AG04450 (cell line): ENCODE results near the gene TMEM221. TPM values are rescaled to one million over a fixed set of nuclear protein-coding genes. Genes with fewer than 3 reads are reported as not detected.

Source experiments
- CTCF ChIA-PET: fragments of 300-600, 350-600 bp; formaldehyde crosslinking; extraction: SDS; loops from one replicate; lab custom pipeline; 2022; ENCODE audit warnings: antibody characterized with exemption, inconsistent platforms; lab: Charles Lee
- POLR2A ChIA-PET: fragments of 350-600 bp; formaldehyde crosslinking; extraction: SDS; loops from one replicate; lab custom pipeline; 2021; ENCODE audit warnings: antibody characterized with exemption, inconsistent platforms; lab: Yijun Ruan, JAX
- DNase-seq: peaks from one replicate; pipeline ENCODE4 v3.0.0-alpha.2; 2011; ENCODE audit warnings: low read depth, low spot score
- H3K27ac ChIP-seq: one replicate; pipeline ENCODE4 v1.5.1; 2012; ENCODE audit warnings: low read depth, low read length, control low read depth
- H3K27me3 ChIP-seq: one replicate; pipeline ENCODE4 v1.6.0; 2012; ENCODE audit warnings: low read length; ENCODE audit not compliant: control insufficient read depth, insufficient read depth
- H3K4me3 ChIP-seq: 2 replicates; pipeline ENCODE4 v1.5.1; 2011; ENCODE audit warnings: mild to moderate bottlenecking, low read depth, low read length, control low read depth
- H3K9me3 ChIP-seq: 2 replicates; pipeline ENCODE4 v1.5.1; 2012; ENCODE audit warnings: low read length; ENCODE audit not compliant: control insufficient read depth, insufficient read depth
- polyA plus RNA-seq: library from polyadenylated mRNA; depleted of rRNA; stranded (reverse); fragments of >200 nt; gene quantifications from 2 replicates; pipeline ENCODE4 v1.2.3, GENCODE V29; 2011
- TF ChIP-seq, protein P1 (sequence below): IDR thresholded peaks from 2 replicates; pipeline ENCODE4 v1.5.1; 2011; ENCODE audit warnings: low read depth, low read length, control low read depth, inconsistent platforms

The TMEM221 gene
- polyA plus RNA-seq, 1 experiment: 0.05 TPM

DNA sequence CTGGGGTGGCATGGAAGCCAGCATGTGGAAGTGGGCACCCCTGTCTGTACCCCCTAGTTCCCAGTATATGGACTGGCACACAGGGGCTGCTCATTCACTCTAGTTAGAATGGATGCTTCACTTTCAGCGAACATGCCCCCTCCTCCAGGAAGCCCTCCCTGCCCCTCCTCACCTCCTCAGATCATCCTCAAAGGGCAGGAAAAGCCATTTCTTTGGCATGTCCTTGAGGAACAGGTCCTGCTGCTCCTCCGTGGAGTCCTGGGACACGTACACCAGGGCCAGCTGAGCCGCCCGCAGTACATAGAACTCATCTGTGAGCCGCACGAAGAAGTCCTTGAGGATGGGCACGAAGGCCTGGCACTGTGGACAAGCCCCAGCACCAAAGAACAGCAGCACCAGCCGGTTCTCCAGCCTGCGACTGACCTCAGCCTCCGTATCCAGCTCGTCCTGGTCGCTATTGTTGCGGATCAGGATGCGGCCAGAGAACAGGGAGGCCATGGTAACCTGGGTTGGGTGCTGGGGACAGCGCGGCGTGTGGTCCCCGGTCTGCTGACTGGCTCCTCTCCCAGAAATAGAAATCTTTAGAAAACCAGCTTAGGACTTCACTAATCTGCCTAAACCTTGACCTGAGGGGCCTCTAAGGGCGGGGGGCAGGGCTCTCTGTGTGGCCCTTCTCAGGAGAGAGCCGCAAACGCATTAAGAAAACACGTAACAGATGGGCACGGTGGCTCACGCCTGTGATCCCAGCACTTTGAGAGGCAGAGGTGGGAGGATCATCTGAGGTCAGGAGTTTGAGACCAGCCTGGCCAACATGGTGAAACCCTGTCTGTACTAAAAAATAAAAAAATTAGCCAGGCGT is 12.1 kb upstream of the TMEM221 start, which contains the start of gene NXNL1:
Gene NXNL1, minus strand, starts transcription at position 555 of the 859 bp plus-strand sequence. Its CDS starts 57 bp downstream, at position 498.
- H3K9me3 ChIP-seq: no peaks in the 10 kb centered on the region; the same call in 1 of the 2 replicates
- no peak within 1 kb of the TSS for H3K27ac ChIP-seq
- H3K27me3 ChIP-seq: peaks cover 21% of the 10 kb centered on the region
- TF ChIP-seq, protein P1, sequence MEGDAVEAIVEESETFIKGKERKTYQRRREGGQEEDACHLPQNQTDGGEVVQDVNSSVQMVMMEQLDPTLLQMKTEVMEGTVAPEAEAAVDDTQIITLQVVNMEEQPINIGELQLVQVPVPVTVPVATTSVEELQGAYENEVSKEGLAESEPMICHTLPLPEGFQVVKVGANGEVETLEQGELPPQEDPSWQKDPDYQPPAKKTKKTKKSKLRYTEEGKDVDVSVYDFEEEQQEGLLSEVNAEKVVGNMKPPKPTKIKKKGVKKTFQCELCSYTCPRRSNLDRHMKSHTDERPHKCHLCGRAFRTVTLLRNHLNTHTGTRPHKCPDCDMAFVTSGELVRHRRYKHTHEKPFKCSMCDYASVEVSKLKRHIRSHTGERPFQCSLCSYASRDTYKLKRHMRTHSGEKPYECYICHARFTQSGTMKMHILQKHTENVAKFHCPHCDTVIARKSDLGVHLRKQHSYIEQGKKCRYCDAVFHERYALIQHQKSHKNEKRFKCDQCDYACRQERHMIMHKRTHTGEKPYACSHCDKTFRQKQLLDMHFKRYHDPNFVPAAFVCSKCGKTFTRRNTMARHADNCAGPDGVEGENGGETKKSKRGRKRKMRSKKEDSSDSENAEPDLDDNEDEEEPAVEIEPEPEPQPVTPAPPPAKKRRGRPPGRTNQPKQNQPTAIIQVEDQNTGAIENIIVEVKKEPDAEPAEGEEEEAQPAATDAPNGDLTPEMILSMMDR: no peak
- CTCF ChIA-PET: no interaction called here
- POLR2A ChIA-PET: no interaction called here
- no peak for DNase-seq
- H3K4me3 ChIP-seq: no peak within 1 kb of the TSS

DNA sequence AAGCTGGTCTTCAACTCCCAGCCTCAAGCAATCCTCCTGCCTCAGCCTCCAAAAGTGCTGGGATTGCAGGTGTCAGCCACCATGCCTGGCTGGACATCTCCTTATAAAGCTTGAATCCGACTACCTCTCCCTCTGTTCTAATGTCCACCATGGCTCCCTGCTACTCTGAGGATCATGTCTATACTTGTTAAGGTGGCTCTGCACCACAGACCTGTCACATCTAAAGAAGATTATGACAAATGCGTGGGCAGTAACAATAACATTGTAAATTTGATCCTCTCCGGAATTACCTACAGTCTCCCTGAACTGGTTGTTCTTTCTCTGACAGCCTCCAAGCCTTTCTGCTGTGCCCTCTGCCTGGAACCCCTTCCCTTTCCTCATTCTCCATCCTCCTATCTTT is 10.5 kb upstream of the TMEM221 start:
- TF ChIP-seq, protein P1: no peak
- H3K27me3 ChIP-seq: peaks cover 35% of the 10 kb centered on the region
- no peak overlapping the region for H3K27ac ChIP-seq
- H3K9me3 ChIP-seq: no peaks in the 10 kb centered on the region; the same call in 1 of the 2 replicates
- no peak overlapping the region for H3K4me3 ChIP-seq
- no peak for DNase-seq
- ChIA-PET CTCF (no interaction called here), POLR2A (no interaction called here)

DNA sequence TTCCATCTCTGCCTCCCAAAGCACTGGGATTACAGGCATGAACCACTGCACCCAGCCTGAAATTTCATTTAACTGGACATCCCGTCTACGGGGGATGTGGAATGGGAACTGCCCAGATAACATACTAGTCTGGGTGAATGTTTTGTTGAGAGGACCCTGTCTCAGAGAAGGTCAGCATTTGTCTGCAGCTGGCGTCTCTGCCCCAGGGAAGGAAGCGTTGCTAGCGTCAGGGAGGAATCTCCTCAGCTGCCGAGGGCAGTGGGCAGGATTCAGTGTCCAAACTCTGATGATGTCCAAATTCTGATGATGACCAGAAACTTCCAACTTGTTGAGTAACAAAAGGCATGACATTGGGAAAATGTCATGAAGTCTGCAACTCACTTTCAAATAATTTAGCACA is 9.1 kb upstream of the TMEM221 start:
- Histone ChIP-seq H3K27me3 (peaks cover 38% of the 10 kb centered on the region), H3K4me3 (no peak overlapping the region), H3K27ac (no peak overlapping the region), H3K9me3 (peaks cover 4% of the 10 kb centered on the region; the same call in 1 of the 2 replicates)
- no peak for DNase-seq
- ChIA-PET POLR2A (interaction anchor here (0.6 kb wide), 1 partner anchor 741 kb away, joined by 4 read pairs; no protein-coding TSS in a partner anchor), CTCF (interaction anchor here (0.6 to 1.1 kb wide), 2 partner anchors 8 to 11 kb away, joined by 3 to 4 read pairs; no protein-coding TSS in a partner anchor)
- TF ChIP-seq, protein P1: no peak

DNA sequence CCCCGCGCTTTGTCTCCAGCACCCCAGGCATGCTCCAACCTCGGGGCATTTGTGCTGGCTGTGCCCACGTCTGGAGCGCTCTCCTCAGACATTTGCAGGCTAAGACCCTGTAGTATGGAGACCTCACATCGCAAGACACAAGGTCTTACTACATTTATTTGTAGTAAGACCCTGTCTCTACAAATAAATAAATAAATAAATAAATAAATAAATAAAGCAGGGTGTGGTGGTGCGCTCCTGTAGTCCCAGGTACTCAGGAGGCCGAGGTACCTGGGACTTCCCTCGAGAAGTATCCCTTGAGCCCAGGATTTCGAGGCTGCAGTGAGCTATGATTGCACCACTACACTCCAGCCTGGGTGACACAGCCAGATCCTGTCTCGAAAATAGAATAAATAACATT is 7.7 kb upstream of the TMEM221 start:
- no peak overlapping the region for H3K27ac ChIP-seq
- TF ChIP-seq, protein P1: no peak
- H3K27me3 ChIP-seq: peaks cover 41% of the 10 kb centered on the region
- H3K9me3 ChIP-seq: peaks cover 4% of the 10 kb centered on the region; the same call in 1 of the 2 replicates
- POLR2A ChIA-PET: no interaction called here
- CTCF ChIA-PET: no interaction called here
- no peak overlapping the region for H3K4me3 ChIP-seq
- DNase-seq: no peak
